HCT116 (cell line): ENCODE data around the gene COL9A3. TPM values are rescaled to one million over a fixed set of nuclear protein-coding genes. Genes with fewer than 3 reads are reported as not detected.

ENCODE experiments used
- ATAC-seq: fragments of 200-7000 bp; cut with Tn5 transposase; 2 replicates; pipeline ENCODE4 v1.9.1; 2020; ENCODE audit warnings: mild to moderate bottlenecking, moderate library complexity
- BruUV-seq: library from RNA; stranded (reverse); fragments of 400-500 nt; replicated peaks from 2 replicates; lab custom pipeline; 2021; lab: Mats Ljungman, UMichigan
- CTCF ChIA-PET: fragments of 300-600 bp; sonication (Branson Sonifier 250); formaldehyde crosslinking; loops from one replicate; lab custom pipeline; 2021; ENCODE audit warnings: antibody characterized with exemption; lab: Charles Lee
- POLR2A ChIA-PET: fragments of 300-600, 350-600 bp; sonication (Branson Sonifier 250); formaldehyde crosslinking; loops from one replicate; lab custom pipeline; 2021; ENCODE audit warnings: antibody characterized with exemption; lab: Charles Lee
- RAD21 ChIA-PET, 2 experiments: fragments of 300-600 bp; sonication (Branson Sonifier 250); formaldehyde crosslinking; loops; one replicate each; lab custom pipeline; 2023; ENCODE audit warnings: low total read pairs in 2 of 2; ENCODE audit not compliant: uncharacterized antibody in 2 of 2, unreplicated experiment in 2 of 2, low non-redundant PET in 1 of 2; lab: Charles Lee
- DNase-seq: peaks from one replicate; pipeline ENCODE4 v3.0.0-alpha.2; 2010; ENCODE audit warnings: low read depth, low spot score
- H2AFZ ChIP-seq: fragments of 200-600 bp; shearing (Covaris generic), sonication (generic); 2 replicates; pipeline ENCODE4 v1.6.1; 2017; ENCODE audit warnings: low read depth, mixed run types, mixed read lengths, antibody characterized with exemption, low read length; ENCODE audit not compliant: poor library complexity, severe bottlenecking
- H3K27ac ChIP-seq: 2 replicates; pipeline ENCODE4 v1.5.1; 2012; ENCODE audit warnings: low read depth, low read length
- H3K27me3 ChIP-seq: fragments of 200-600 bp; sonication (generic); 2 replicates; pipeline ENCODE4 v1.6.1; 2016; ENCODE audit warnings: mixed run types, low read length, mixed read lengths; ENCODE audit not compliant: insufficient read depth
- H3K36me3 ChIP-seq, 2 experiments: fragments of 200-500 bp in 1 of 2; fragments of 200-600 bp in 1 of 2; sonication (Bioruptor generic) in 1 of 2; sonication (generic) in 1 of 2; 2 replicates each; pipeline versions ENCODE4 v1.5.1 to v1.6.1; 2014 to 2016; ENCODE audit warnings: low read length in 2 of 2, inconsistent platforms in 1 of 2, mixed read lengths in 1 of 2, mixed run types in 1 of 2; ENCODE audit not compliant: insufficient read depth in 2 of 2, control insufficient read depth in 1 of 2
- H3K4me1 ChIP-seq, 2 experiments: fragments of 200-600 bp in 1 of 2; sonication (generic) in 1 of 2; 2 replicates each; pipeline versions ENCODE4 v1.5.1 to v1.6.1; 2012 to 2017; ENCODE audit warnings: low read length in 2 of 2, inconsistent platforms in 1 of 2, mild to moderate bottlenecking in 1 of 2, mixed read lengths in 1 of 2, mixed run types in 1 of 2, moderate library complexity in 1 of 2; ENCODE audit not compliant: insufficient read depth in 2 of 2, control insufficient read depth in 1 of 2
- H3K4me2 ChIP-seq: fragments of 200-600 bp; sonication (generic); 2 replicates; pipeline ENCODE4 v1.6.1; 2017; ENCODE audit warnings: mixed run types, low read length, mixed read lengths
- H3K4me3 ChIP-seq, 2 experiments: fragments of 200-600 bp in 1 of 2; sonication (generic) in 1 of 2; replicated peaks in 1 of 2; 2 replicates each; pipeline ENCODE4 v1.5.1; 2011 to 2016; ENCODE audit warnings: low read length in 2 of 2, control low read depth in 1 of 2, low read depth in 1 of 2, mild to moderate bottlenecking in 1 of 2, mixed read lengths in 1 of 2, mixed run types in 1 of 2
- H3K79me2 ChIP-seq: fragments of 200-600 bp; sonication (generic); 2 replicates; pipeline ENCODE4 v1.6.1; 2017; ENCODE audit warnings: mild to moderate bottlenecking, mixed run types, low read length, moderate library complexity, mixed read lengths; ENCODE audit not compliant: insufficient read depth
- H3K9ac ChIP-seq: fragments of 200-600 bp; sonication (generic); 2 replicates; pipeline ENCODE4 v1.6.1; 2016; ENCODE audit warnings: low read length, mixed read lengths
- H3K9me2 ChIP-seq: fragments of 200-600 bp; sonication (generic), shearing (Covaris generic); 2 replicates; pipeline ENCODE4 v1.6.1; 2017; ENCODE audit warnings: mixed run types, mild to moderate bottlenecking, moderate library complexity; ENCODE audit not compliant: insufficient read depth
- H3K9me3 ChIP-seq, 2 experiments: fragments of 200-500 bp in 1 of 2; fragments of 200-600 bp in 1 of 2; sonication (Bioruptor generic) in 1 of 2; sonication (generic) in 1 of 2; 2 replicates each; pipeline ENCODE4 v1.6.1; 2014 to 2017; ENCODE audit warnings: low read length in 2 of 2, mixed read lengths in 2 of 2, inconsistent platforms in 1 of 2, low read depth in 1 of 2, mild to moderate bottlenecking in 1 of 2, mixed run types in 1 of 2, moderate library complexity in 1 of 2; ENCODE audit not compliant: control insufficient read depth in 1 of 2, insufficient read depth in 1 of 2
- H4K20me1 ChIP-seq: fragments of 200-600 bp; sonication (generic), shearing (Covaris generic); 2 replicates; pipeline ENCODE4 v1.6.1; 2017; ENCODE audit warnings: mixed run types, mild to moderate bottlenecking, moderate library complexity; ENCODE audit not compliant: insufficient read depth
- CBX3 ChIP-seq: IDR thresholded peaks from 2 replicates; pipeline ENCODE4 v1.6.1; 2012; ENCODE audit warnings: low read depth
- CEBPB ChIP-seq: IDR thresholded peaks from 2 replicates; pipeline ENCODE4 v1.6.1; 2012; ENCODE audit warnings: low read depth
- EGR1 ChIP-seq: IDR thresholded peaks from 2 replicates; pipeline ENCODE4 v1.6.1; 2012; ENCODE audit warnings: low read depth
- ELF1 ChIP-seq: IDR thresholded peaks from 2 replicates; pipeline ENCODE4 v1.6.1; 2012; ENCODE audit warnings: low read depth, borderline replicate concordance
- EZH2phosphoT487 ChIP-seq: fragments of 200-600 bp; IDR thresholded peaks from 2 replicates; pipeline ENCODE4 v1.6.1; 2018; ENCODE audit warnings: antibody characterized with exemption, borderline replicate concordance
- FOSL1 ChIP-seq: IDR thresholded peaks from 2 replicates; pipeline ENCODE4 v1.6.1; 2012; ENCODE audit warnings: low read depth
- JUND ChIP-seq: IDR thresholded peaks from 2 replicates; pipeline ENCODE4 v1.6.1; 2012
- POLR2A ChIP-seq: IDR thresholded peaks from 2 replicates; pipeline ENCODE4 v1.7.0; 2011; ENCODE audit warnings: borderline replicate concordance; ENCODE audit not compliant: insufficient read depth, insufficient read length; ENCODE audit errors: extremely low read depth
- POLR2AphosphoS5 ChIP-seq: IDR thresholded peaks from 2 replicates; pipeline ENCODE4 v1.6.1; 2011; ENCODE audit warnings: mild to moderate bottlenecking, low read depth, low read length, moderate library complexity
- RAD21 ChIP-seq: IDR thresholded peaks from 2 replicates; pipeline ENCODE4 v1.6.1; 2012; ENCODE audit warnings: low read depth, mild to moderate bottlenecking
- SIN3A ChIP-seq: IDR thresholded peaks from 2 replicates; pipeline ENCODE4 v1.6.1; 2012; ENCODE audit warnings: low read depth
- SP1 ChIP-seq: IDR thresholded peaks from 2 replicates; pipeline ENCODE4 v1.6.1; 2012; ENCODE audit warnings: low read depth
- SRF ChIP-seq: IDR thresholded peaks from 2 replicates; pipeline ENCODE4 v1.6.1; 2012; ENCODE audit warnings: low read depth
- TCF7L2 ChIP-seq: IDR thresholded peaks from 2 replicates; pipeline ENCODE4 v1.7.0; 2011; ENCODE audit warnings: borderline replicate concordance, inconsistent platforms; ENCODE audit not compliant: insufficient read depth, insufficient read length; ENCODE audit errors: extremely low read depth
- ZNF274 ChIP-seq: fragments of 200-500 bp; sonication (Bioruptor generic); IDR thresholded peaks from 2 replicates; pipeline ENCODE4 v1.6.1; 2014; ENCODE audit warnings: mild to moderate bottlenecking, low read depth, low read length, inconsistent platforms
- intact Hi-C: fragments of 100-400 bp; cut with micrococcal nuclease; formaldehyde crosslinking; loops from 2 replicates; pipeline ENCODE4 v1.10.0; 2022
- total RNA-seq: library from RNA; stranded (reverse); gene quantifications from one replicate; pipeline ENCODE4 v1.2.1, GENCODE V29; 2021; ENCODE audit not compliant: unreplicated experiment
- TF ChIP-seq, protein P1 (sequence below): IDR thresholded peaks from 2 replicates; pipeline ENCODE4 v1.6.1; 2012
- TF ChIP-seq, protein P2 (sequence below): IDR thresholded peaks from 2 replicates; pipeline ENCODE4 v1.6.1; 2012
- TF ChIP-seq, protein P3 (sequence below), 3 experiments: fragments of 200-600 bp in 1 of 3; sonication (generic) in 1 of 3; IDR thresholded peaks in 2 of 3; conservative IDR thresholded peaks in 1 of 3; 2 replicates each; pipeline ENCODE4 v1.5.1; 2012 to 2017; ENCODE audit warnings: low read depth in 2 of 3, low read length in 2 of 3, antibody characterized with exemption in 1 of 3, borderline replicate concordance in 1 of 3, control low read depth in 1 of 3, mild to moderate bottlenecking in 1 of 3, mixed read lengths in 1 of 3, mixed run types in 1 of 3, moderate library complexity in 1 of 3; ENCODE audit not compliant: insufficient read depth in 1 of 3

The COL9A3 gene
- total RNA-seq, 1 experiment from 2014 or later, result 29.7 TPM

DNA sequence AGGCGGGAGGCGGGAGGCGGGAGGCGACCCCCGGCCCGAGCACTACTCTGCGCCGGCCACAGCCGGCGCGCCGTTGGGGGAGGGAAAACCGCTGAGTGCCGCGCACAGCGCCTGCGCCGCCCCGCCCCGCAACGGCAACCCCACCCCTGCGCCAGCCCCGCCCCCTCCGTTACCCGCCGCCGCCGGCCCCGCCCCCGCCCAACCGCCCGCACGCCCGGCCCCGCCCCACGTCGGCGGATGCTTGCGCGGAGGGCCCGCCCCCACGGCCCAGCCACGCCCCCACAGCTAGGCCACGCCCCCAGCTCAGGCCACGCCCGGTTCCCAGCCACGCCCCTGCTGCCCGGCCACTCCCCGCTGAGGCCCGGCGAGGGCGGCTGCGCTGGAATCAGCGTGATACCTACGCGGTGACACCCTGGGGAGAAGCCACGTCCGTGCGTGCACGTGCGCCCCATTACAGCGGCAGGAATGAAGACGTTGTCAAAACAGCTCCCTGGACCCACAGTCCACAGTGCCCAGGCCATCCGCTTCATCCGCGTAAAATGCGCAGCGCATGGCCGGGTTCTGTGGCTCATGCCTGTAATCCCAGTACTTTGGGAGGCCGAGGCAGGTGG lies 45.0 kb downstream of the COL9A3 start, which contains the start of gene TCFL5:
Gene TCFL5 (minus strand): TSS at position 97 of the 611 bp plus-strand sequence. CDS start 152 bp downstream, outside the sequence.
- peak within 1 kb of the TSS; percentile 68 for H3K27ac ChIP-seq
- H3K9ac ChIP-seq, result peak within 1 kb of the TSS; percentile 75
- peak; percentile 89 for ATAC-seq
- no peaks in the 10 kb centered on the region for H3K27me3 ChIP-seq
- no peaks in the 10 kb centered on the region for H3K9me2 ChIP-seq
- no peak within 1 kb of the TSS for H2AFZ ChIP-seq
- DNase-seq, result peak; percentile 81
- RAD21 ChIA-PET, result interaction anchor here in 1 of 2 experiments (0.7 kb wide), 1 partner anchor 59 kb away, joined by 5 read pairs; no protein-coding TSS in a partner anchor
- H3K4me1 ChIP-seq, result peaks cover 7 to 16% of the 10 kb centered on the region in 2 experiments; a peak in 3 of 4 replicates
- BruUV-seq, result no TSS peak
- intact Hi-C loops, result no loop called here
- peak within 1 kb of the TSS; percentile 60 to 75 for H3K4me3 ChIP-seq
- peaks cover 9% of the 10 kb centered on the region; the same call in 1 of the 2 replicates for H4K20me1 ChIP-seq
- POLR2A ChIA-PET, result interaction anchor here (0.7 to 1.0 kb wide), 4 partner anchors 13 to 39 kb away, joined by 3 to 6 read pairs (median 3); no protein-coding TSS in a partner anchor
- peaks cover 9% of the 10 kb centered on the region in 2 experiments; a peak in 2 of 4 replicates for H3K36me3 ChIP-seq
- H3K79me2 ChIP-seq, result peaks cover 24% of the 10 kb centered on the region
- TF ChIP-seq EZH2phosphoT487 (no peak), CEBPB (no peak), EGR1 (peak; percentile 76), ZNF274 (no peak), SP1 (peak; percentile 72), CBX3 (peak; percentile 95; the same call in 1 of the 2 replicates), JUND (no peak), ELF1 (no peak), TCF7L2 (peak; percentile 22), RAD21 (no peak), SIN3A (no peak), FOSL1 (no peak), POLR2AphosphoS5 (peak; percentile 33; the same call in 1 of the 2 replicates), SRF (no peak), POLR2A (no peak)
- TF ChIP-seq, protein P1, sequence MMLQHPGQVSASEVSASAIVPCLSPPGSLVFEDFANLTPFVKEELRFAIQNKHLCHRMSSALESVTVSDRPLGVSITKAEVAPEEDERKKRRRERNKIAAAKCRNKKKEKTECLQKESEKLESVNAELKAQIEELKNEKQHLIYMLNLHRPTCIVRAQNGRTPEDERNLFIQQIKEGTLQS, result no peak
- TF ChIP-seq, protein P2, sequence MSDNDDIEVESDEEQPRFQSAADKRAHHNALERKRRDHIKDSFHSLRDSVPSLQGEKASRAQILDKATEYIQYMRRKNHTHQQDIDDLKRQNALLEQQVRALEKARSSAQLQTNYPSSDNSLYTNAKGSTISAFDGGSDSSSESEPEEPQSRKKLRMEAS, result peak; percentile 100
- TF ChIP-seq, protein P3, sequence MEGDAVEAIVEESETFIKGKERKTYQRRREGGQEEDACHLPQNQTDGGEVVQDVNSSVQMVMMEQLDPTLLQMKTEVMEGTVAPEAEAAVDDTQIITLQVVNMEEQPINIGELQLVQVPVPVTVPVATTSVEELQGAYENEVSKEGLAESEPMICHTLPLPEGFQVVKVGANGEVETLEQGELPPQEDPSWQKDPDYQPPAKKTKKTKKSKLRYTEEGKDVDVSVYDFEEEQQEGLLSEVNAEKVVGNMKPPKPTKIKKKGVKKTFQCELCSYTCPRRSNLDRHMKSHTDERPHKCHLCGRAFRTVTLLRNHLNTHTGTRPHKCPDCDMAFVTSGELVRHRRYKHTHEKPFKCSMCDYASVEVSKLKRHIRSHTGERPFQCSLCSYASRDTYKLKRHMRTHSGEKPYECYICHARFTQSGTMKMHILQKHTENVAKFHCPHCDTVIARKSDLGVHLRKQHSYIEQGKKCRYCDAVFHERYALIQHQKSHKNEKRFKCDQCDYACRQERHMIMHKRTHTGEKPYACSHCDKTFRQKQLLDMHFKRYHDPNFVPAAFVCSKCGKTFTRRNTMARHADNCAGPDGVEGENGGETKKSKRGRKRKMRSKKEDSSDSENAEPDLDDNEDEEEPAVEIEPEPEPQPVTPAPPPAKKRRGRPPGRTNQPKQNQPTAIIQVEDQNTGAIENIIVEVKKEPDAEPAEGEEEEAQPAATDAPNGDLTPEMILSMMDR (IDR thresholded peaks at IDR 0.05 in 2 of 3, conservative IDR thresholded peaks at IDR 0.05 in 1 of 3; ENCODE audit: borderline replicate concordance in 1 of 3, insufficient read depth in 1 of 3, low read depth in 2 of 3, low read length in 2 of 3), result no peak
- peak within 1 kb of the TSS; percentile 99 for H3K4me2 ChIP-seq
- peaks cover 0 to 4% of the 10 kb centered on the region in 2 experiments; a peak in 1 of 4 replicates for H3K9me3 ChIP-seq
- CTCF ChIA-PET, result interaction anchor here (1.0 to 1.4 kb wide), 3 partner anchors 10 to 39 kb away, joined by 5 to 10 read pairs (median 7); no protein-coding TSS in a partner anchor
